Ectodermal cell (in vitro differentiated cells): ENCODE measurements around the gene TYRO3.
A peak's percentile ranks its signal among the peaks of the same experiment; 100 is the strongest.

Source experiments
- H3K27ac ChIP-seq: 2 replicates; pipeline ENCODE4 v1.7.0; 2013; ENCODE audit warnings: mild to moderate bottlenecking, low read depth, low read length; ENCODE audit not compliant: insufficient read depth, poor library complexity, severe bottlenecking
- H3K27me3 ChIP-seq: 2 replicates; pipeline ENCODE4 v1.7.0; 2013; ENCODE audit warnings: mild to moderate bottlenecking, low read length; ENCODE audit not compliant: insufficient read depth, control insufficient read depth, poor library complexity, severe bottlenecking
- H3K36me3 ChIP-seq: one replicate; pipeline ENCODE4 v1.7.0; 2013; ENCODE audit warnings: low read length; ENCODE audit not compliant: control insufficient read depth, insufficient read depth
- H3K4me1 ChIP-seq: one replicate; pipeline ENCODE4 v1.7.0; 2013; ENCODE audit warnings: low read length; ENCODE audit not compliant: control insufficient read depth, insufficient read depth
- H3K4me3 ChIP-seq: 2 replicates; pipeline ENCODE4 v1.7.0; 2013; ENCODE audit warnings: low read depth, low read length, control low read depth; ENCODE audit not compliant: insufficient read depth
- H3K9me3 ChIP-seq: 2 replicates; pipeline ENCODE4 v1.7.0; 2013; ENCODE audit warnings: mild to moderate bottlenecking, low read length, moderate library complexity; ENCODE audit not compliant: control insufficient read depth
- WGBS, 2 experiments: methylation state at CpG; one replicate each; pipeline ENCODE4 v1.1.7; 2013; ENCODE audit warnings: missing lambda C conversion rate in 2 of 2; 5-methylcytosine and 5-hydroxymethylcytosine counted together

Gene TYRO3

DNA sequence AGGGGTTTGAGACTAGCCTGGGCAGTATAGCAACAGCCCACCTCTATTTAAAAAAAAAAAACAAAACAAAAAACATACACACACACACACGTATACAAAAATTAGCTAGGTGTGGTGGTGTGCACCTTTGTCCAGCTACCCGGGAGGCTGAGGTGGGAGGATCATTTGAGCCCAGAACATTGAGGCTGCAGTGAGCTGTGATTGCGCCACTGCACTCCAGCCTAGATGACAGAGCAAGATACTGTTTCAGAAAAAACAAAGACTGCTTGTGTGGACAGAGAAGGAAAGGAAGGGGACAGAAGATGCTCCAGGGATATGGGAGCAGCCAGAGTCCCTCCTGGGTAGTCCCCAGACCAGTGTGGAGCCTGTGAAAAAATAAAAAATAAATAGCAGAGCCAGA, 12.9 kb downstream of the TYRO3 start:
- Histone ChIP-seq H3K4me3 (no peak overlapping the region), H3K27ac (no peak overlapping the region), H3K27me3 (no peaks in the 10 kb centered on the region), H3K9me3 (no peaks in the 10 kb centered on the region), H3K36me3 (peaks cover 55% of the 10 kb centered on the region), H3K4me1 (peaks cover 19% of the 10 kb centered on the region)
- 94 to 96% methylated on average over 3 of the region's 3 CpGs for WGBS, 2 experiments

DNA sequence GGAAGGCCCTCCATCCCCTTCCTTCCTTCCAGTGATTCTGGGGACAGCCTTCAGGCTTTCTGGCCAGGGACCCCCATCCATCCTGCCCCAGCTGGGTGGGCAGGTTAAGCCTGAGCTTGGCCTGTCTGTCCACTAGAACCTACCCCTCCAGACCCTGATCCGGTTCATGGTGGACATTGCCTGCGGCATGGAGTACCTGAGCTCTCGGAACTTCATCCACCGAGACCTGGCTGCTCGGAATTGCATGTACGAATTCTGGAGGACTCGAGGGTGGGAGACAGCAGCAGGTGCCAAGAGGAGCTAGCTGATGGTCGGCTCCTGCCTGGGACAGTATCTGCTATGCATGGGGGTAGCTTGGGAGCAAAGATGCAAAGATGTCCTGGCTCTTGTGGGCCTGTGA, 13.9 kb downstream of the TYRO3 start:
- Histone ChIP-seq H3K4me3 (no peak overlapping the region), H3K27ac (no peak overlapping the region), H3K9me3 (no peaks in the 10 kb centered on the region), H3K4me1 (peaks cover 12% of the 10 kb centered on the region), H3K36me3 (peaks cover 55% of the 10 kb centered on the region), H3K27me3 (no peaks in the 10 kb centered on the region)
- WGBS, 2 experiments, result 95 to 98% methylated on average over 8 of the region's 8 CpGs

DNA sequence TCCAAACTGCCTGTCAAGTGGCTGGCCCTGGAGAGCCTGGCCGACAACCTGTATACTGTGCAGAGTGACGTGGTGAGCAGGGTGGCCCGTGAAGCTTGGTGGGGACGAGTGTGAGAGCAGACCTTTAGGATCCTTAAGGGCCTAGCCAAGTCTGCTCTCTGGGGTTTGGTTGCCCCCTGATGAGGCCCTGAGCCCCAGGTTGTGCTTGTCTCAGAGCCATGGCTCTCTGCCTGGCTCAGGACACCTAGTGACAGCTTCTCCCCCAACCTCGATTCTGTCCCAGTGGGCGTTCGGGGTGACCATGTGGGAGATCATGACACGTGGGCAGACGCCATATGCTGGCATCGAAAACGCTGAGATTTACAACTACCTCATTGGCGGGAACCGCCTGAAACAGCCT, 14.4 kb downstream of the TYRO3 start:
- 96% methylated on average over 13 of the region's 13 CpGs for WGBS, 2 experiments
- peaks cover 55% of the 10 kb centered on the region for H3K36me3 ChIP-seq
- no peaks in the 10 kb centered on the region for H3K27me3 ChIP-seq
- H3K4me1 ChIP-seq, result peaks cover 7% of the 10 kb centered on the region
- no peaks in the 10 kb centered on the region for H3K9me3 ChIP-seq
- no peak overlapping the region for H3K4me3 ChIP-seq
- H3K27ac ChIP-seq, result no peak overlapping the region

DNA sequence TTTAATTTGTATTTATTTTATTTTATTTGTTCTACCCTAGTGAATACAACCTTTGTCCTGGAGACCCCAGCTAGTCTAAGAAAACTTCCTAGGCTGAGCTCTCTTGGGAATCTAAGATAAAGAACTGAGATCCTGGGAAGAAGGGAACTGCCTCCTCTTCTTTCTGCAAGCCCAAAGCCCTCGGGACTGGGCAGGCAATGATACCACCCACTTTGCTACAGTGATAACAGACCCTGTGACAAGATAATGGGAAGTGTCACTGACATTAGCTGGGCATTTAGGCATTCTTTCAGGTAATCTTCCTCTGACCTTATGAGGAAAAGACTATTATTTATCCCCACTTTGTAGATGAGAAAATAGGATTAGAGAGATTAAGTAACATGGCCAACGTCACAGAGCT, 15.1 kb downstream of the TYRO3 start:
- Histone ChIP-seq H3K27me3 (no peaks in the 10 kb centered on the region), H3K36me3 (peaks cover 55% of the 10 kb centered on the region), H3K9me3 (no peaks in the 10 kb centered on the region), H3K4me1 (no peaks in the 10 kb centered on the region), H3K4me3 (no peak overlapping the region), H3K27ac (no peak overlapping the region)
- WGBS, 2 experiments, result 83 to 86% methylated on average over 1 to 2 of the region's 2 CpGs

DNA sequence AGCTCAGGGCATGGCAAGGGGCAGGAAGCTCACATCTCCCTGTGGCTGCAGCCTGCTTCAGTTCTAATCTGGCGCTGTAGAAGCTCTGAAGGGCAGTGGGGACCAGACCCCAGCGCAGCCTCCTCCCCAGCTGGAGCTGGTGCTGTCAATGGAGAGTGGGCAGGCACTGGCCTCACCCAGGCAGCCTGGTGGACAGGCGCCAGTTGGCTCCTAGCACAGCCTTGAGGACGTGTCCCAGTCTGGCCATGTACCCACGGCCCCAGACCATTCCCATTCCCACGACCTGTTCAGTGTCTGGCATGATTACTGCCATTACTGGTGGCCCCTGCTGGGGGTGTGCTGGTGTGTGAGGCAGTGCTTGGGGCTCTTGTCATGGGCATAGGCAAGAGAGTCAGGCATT, 16.3 kb downstream of the TYRO3 start:
- no peak overlapping the region for H3K4me3 ChIP-seq
- no peak overlapping the region for H3K27ac ChIP-seq
- H3K27me3 ChIP-seq, result no peaks in the 10 kb centered on the region
- 95 to 98% methylated on average over 6 of the region's 6 CpGs for WGBS, 2 experiments
- H3K4me1 ChIP-seq, result no peaks in the 10 kb centered on the region
- H3K9me3 ChIP-seq, result no peaks in the 10 kb centered on the region
- H3K36me3 ChIP-seq, result peaks cover 49% of the 10 kb centered on the region

DNA sequence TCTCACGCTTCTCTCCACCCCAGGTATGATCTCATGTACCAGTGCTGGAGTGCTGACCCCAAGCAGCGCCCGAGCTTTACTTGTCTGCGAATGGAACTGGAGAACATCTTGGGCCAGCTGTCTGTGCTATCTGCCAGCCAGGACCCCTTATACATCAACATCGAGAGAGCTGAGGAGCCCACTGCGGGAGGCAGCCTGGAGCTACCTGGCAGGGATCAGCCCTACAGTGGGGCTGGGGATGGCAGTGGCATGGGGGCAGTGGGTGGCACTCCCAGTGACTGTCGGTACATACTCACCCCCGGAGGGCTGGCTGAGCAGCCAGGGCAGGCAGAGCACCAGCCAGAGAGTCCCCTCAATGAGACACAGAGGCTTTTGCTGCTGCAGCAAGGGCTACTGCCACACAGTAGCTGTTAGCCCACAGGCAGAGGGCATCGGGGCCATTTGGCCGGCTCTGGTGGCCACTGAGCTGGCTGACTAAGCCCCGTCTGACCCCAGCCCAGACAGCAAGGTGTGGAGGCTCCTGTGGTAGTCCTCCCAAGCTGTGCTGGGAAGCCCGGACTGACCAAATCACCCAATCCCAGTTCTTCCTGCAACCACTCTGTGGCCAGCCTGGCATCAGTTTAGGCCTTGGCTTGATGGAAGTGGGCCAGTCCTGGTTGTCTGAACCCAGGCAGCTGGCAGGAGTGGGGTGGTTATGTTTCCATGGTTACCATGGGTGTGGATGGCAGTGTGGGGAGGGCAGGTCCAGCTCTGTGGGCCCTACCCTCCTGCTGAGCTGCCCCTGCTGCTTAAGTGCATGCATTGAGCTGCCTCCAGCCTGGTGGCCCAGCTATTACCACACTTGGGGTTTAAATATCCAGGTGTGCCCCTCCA, 19.1 kb downstream of the TYRO3 start:
- 95 to 96% methylated on average over 12 of the region's 12 CpGs for WGBS, 2 experiments
- no peaks in the 10 kb centered on the region for H3K9me3 ChIP-seq
- no peaks in the 10 kb centered on the region for H3K4me1 ChIP-seq
- H3K4me3 ChIP-seq, result no peak overlapping the region
- peaks cover 22% of the 10 kb centered on the region for H3K36me3 ChIP-seq
- H3K27ac ChIP-seq, result no peak overlapping the region
- H3K27me3 ChIP-seq, result no peaks in the 10 kb centered on the region

DNA sequence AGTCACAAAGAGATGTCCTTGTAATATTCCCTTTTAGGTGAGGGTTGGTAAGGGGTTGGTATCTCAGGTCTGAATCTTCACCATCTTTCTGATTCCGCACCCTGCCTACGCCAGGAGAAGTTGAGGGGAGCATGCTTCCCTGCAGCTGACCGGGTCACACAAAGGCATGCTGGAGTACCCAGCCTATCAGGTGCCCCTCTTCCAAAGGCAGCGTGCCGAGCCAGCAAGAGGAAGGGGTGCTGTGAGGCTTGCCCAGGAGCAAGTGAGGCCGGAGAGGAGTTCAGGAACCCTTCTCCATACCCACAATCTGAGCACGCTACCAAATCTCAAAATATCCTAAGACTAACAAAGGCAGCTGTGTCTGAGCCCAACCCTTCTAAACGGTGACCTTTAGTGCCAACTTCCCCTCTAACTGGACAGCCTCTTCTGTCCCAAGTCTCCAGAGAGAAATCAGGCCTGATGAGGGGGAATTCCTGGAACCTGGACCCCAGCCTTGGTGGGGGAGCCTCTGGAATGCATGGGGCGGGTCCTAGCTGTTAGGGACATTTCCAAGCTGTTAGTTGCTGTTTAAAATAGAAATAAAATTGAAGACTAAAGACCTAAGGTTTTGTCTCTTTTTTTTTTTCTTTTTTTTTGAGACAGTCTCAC, 19.8 kb downstream of the TYRO3 start:
- Histone ChIP-seq H3K4me3 (no peak overlapping the region), H3K9me3 (no peaks in the 10 kb centered on the region), H3K27me3 (no peaks in the 10 kb centered on the region), H3K4me1 (no peaks in the 10 kb centered on the region), H3K27ac (no peak overlapping the region), H3K36me3 (peaks cover 14% of the 10 kb centered on the region)
- 92 to 95% methylated on average over 9 of the region's 9 CpGs for WGBS, 2 experiments

DNA sequence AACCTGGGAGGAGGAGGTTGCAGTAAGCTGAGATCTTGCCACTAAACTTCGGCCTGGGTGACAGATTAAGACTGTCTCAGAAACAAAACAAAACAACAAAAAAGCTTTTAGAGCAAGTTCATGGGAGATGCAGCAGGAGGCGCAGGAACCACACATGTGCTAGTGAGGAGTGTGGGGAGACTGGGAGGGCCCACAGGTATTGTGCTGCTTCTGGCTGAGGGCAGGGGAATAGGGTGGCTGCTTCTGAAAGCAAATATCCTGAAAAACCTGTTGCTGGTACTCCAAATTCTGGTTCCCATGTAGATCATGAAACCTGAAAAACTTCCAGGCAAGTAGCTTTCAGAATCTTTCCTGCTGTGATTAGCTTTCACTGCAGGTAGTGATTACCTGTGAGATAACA, 22.1 kb downstream of the TYRO3 start:
- 82 to 87% methylated on average over 2 of the region's 2 CpGs for WGBS, 2 experiments
- H3K36me3 ChIP-seq, result no peaks in the 10 kb centered on the region
- H3K4me3 ChIP-seq, result no peak overlapping the region
- peaks cover 6% of the 10 kb centered on the region for H3K4me1 ChIP-seq
- no peaks in the 10 kb centered on the region for H3K9me3 ChIP-seq
- no peaks in the 10 kb centered on the region for H3K27me3 ChIP-seq
- H3K27ac ChIP-seq, result no peak overlapping the region

DNA sequence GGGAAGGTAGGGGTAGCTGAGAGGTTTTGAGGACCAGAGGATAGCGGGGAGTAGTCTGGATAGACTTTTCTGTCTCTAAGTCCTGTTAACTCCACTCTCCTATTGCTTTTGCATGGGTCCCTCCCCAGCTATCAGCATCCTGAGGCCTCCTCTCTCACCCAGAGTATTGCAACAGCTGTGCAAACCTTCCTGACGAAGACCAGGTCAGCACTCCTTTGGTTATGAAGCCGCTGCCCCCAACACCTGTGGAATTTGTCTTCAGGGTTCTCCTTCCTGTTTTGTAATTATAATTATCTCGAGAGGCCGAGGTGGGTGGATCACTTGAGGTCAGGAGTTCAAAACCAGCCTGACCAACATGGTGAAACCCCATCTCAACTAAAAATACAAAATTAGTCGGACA, 24.8 kb downstream of the TYRO3 start:
- H3K27ac ChIP-seq, result no peak overlapping the region
- no peaks in the 10 kb centered on the region for H3K36me3 ChIP-seq
- H3K4me3 ChIP-seq, result no peak overlapping the region
- no peaks in the 10 kb centered on the region for H3K27me3 ChIP-seq
- WGBS, 2 experiments, result 92 to 94% methylated on average over 6 of the region's 6 CpGs
- no peaks in the 10 kb centered on the region for H3K9me3 ChIP-seq
- H3K4me1 ChIP-seq, result peaks cover 6% of the 10 kb centered on the region

DNA sequence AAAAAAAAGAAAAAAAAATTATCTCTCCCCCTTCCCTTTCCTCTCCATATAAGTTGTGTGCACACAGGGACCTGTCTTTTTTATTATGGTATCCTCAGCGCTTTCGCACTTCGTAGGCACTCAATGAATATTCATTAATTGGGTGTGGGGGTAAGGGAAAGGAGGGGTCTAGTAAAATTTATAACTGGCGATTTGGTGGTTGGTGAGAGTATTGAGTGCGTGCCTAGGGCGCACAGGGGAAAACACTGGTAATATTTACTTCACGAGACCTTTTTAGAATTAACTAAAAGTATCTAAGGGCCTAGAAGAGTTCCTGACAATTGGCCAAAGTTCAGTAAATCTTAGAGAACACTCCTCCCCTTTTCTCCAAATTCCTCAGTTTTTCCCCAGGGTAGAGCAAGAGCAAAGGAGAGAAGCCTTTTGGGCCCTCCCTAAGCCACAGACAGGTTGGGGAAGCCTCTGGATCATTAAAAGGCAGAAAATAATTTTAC, 25.7 kb downstream of the TYRO3 start:
- Histone ChIP-seq H3K9me3 (no peaks in the 10 kb centered on the region), H3K36me3 (no peaks in the 10 kb centered on the region), H3K27me3 (no peaks in the 10 kb centered on the region), H3K4me3 (peak overlapping the region; percentile 38), H3K4me1 (peaks cover 6% of the 10 kb centered on the region), H3K27ac (no peak overlapping the region)
- WGBS, 2 experiments, result 91 to 93% methylated on average over 7 of the region's 7 CpGs
